ENCODE data around the gene NPAS3. TPM values are rescaled to one million over a fixed set of nuclear protein-coding genes. Genes with fewer than 3 reads are reported as not detected.

Gene NPAS3
- not detected for polyA plus RNA-seq (2012; ENCODE audit: insufficient read depth, insufficient read length)

- DNase-seq (ENCODE audit: low read depth, low spot score): no peak
- H3K4me3 ChIP-seq (ENCODE audit: low read length): no peak within 1 kb of the TSS
These were observed at the start of gene NPAS3 for GRCh38 chr14:32938719-32939253. TSS of gene NPAS3 (plus strand) at chr14:32938879.

DNA sequence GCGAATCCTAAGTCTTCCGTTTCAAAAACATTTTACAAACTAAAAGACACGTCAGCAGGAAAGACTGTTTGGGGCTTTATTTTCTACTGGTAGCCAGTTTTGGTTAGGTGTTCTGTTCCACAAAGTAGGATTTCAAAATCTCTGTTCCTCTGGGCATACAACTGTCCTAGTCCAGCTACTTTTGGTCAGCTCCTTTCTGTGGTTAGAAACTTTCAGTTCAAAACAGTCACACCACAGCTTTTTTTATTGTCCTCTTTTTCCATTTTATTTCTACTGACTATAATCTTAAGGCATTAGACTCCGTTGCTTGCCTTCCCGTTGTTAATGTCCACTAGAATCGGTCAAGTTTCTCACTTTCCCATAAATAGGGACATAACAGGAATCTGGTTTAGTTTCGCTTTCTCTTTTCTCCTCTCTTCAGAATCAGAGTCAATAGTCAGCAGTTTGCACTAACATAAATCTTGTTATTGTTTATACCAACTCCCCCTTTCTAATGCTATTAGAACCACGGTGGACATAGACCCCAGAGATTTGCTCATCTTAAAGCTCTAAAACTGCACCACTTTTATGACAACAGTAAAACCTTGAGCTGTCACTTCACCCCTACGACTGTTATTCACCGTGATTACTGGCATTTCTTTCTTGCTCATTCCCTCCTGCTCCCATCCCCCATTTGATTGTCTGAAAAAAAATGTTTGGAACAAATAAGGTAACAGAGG, 41.5 kb upstream of the NPAS3 start:
- H3K4me3 ChIP-seq (ENCODE audit: low read length): peak overlapping the region; percentile 23
- DNase-seq (ENCODE audit: low read depth, low spot score): no peak

DNA sequence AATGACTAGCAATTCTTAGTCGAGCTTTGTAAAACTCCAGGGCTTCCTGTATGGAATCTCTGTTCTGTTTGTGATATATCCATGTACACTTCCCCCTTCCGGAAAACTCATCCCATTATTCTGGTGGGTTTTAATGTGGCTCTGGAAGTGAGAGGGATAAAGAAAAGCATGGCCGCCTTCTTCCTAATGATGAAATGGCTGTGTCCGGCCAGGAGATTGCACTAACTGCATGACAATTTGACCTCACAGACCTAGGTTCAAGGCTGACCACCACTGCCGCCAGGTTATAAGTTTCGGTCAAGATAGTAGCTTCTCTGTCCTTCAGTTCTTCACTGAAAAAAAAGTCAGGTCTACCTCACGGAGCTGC, 41.0 kb upstream of the NPAS3 start:
- no peak overlapping the region for H3K4me3 ChIP-seq (ENCODE audit: low read length)
- DNase-seq (ENCODE audit: low read depth, low spot score): no peak

- no peak overlapping the region for H3K4me3 ChIP-seq (ENCODE audit: low read length)
- DNase-seq (ENCODE audit: low read depth, low spot score): no peak
These were observed 39.8 kb upstream of the NPAS3 start for GRCh38 chr14:32898876-32899275.

- no peak for DNase-seq (ENCODE audit: low read depth, low spot score)
- no peak overlapping the region for H3K4me3 ChIP-seq (ENCODE audit: low read length)
These were observed 38.1 kb upstream of the NPAS3 start for GRCh38 chr14:32900547-32900946.

DNA sequence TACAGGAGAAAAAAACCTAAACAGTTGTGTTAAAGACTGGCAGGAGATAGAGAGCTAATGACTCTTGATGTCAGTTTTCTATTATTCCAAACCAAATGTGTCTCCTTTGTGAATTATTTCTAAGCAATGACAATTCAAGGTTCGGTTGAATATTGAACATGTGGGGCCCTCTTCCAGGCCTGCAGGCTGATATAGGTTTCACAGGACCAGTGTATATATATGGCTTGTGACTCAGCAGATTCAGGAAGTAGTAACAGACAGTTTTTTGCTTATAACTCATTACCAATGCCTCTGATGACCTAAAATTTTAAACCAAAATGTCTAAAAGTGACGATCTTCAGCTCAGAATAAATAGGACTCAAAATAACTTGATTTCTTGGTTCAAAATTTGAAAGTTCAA, 33.7 kb upstream of the NPAS3 start:
- H3K4me3 ChIP-seq (ENCODE audit: low read length): no peak overlapping the region
- no peak for DNase-seq (ENCODE audit: low read depth, low spot score)

DNA sequence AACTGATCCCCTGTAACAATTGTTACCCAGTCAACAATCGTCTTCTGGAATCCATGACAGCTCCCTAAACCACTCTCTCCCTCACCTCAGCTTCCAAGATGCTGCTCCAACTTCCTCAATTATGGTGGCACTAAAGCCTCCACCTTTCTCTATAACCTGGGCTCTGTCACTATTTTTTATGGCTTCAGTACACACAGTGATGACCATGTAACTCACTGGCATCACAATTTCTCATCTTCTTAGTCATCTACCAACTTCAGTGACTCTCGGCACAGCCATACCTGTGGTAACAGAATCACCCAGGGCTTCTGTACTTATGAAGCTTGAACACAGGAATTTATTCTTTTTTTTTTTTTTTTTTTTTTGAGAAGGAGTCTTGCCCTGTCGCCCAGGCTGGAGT, 32.0 kb upstream of the NPAS3 start:
- DNase-seq (ENCODE audit: low read depth, low spot score): no peak
- no peak overlapping the region for H3K4me3 ChIP-seq (ENCODE audit: low read length)

DNA sequence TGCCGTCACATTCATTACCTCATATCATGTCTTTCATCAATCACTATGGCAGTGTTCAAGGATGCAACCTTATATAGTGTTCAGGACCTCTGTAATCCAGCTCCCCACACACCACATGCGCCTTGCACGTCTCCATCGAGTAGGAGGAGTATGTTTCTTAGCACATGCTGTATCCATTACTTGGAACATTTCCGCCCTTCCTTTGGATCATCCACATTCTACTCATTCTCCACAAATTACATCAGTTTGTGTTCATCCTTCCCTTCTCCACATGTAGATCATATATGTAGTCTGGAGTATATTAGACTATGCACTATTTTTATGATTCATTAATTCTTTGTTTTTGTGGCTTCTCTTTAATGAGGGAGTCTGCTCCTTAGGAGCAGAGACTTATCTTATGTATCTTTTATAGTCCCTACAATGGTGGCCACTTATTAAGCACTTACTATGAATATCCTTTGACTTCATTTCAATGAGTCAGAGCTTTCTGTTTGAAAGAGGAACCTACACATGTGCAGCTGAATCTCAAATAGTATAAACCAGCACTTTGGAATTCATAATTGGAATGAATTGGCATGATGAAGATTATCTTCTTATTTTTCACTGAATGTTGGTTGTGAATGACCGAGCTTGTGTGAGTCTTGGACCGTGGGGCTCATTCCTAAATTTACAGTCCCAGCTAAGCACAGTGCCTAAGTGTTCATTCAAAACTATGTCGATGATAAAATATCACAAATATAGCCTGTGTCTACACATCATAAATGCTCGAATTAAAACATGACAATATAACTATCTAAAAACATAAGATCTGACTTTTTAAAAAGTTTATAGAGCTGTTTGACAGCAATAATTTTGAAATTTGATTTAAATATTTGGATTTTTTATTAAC, 30.2 kb upstream of the NPAS3 start:
- no peak for DNase-seq (ENCODE audit: low read depth, low spot score)
- H3K4me3 ChIP-seq (ENCODE audit: low read length): no peak overlapping the region

- no peak for DNase-seq (ENCODE audit: low read depth, low spot score)
These were observed 25.0 kb upstream of the NPAS3 start for GRCh38 chr14:32913725-32914124.

GRCh38 chr14:32914391-32914790, 24.3 kb upstream of the NPAS3 start:
- no peak overlapping the region for H3K4me3 ChIP-seq (ENCODE audit: low read length)
- no peak for DNase-seq (ENCODE audit: low read depth, low spot score)

More at GRCh38 chr14:32913725-32914124, 25.0 kb upstream of the NPAS3 start:
- H3K4me3 ChIP-seq (ENCODE audit: low read length): no peak overlapping the region

- H3K4me3 ChIP-seq (ENCODE audit: low read length): no peak overlapping the region
- no peak for DNase-seq (ENCODE audit: low read depth, low spot score)
These were observed 17.9 kb upstream of the NPAS3 start for GRCh38 chr14:32920696-32921276.

- no peak overlapping the region for H3K4me3 ChIP-seq (ENCODE audit: low read length)
These were observed 13.2 kb upstream of the NPAS3 start for GRCh38 chr14:32925439-32925838.

GRCh38 chr14:32932302-32932913, 6.3 kb upstream of the NPAS3 start:
- no peak overlapping the region for H3K4me3 ChIP-seq (ENCODE audit: low read length)
- no peak for DNase-seq (ENCODE audit: low read depth, low spot score)

More at GRCh38 chr14:32925439-32925838, 13.2 kb upstream of the NPAS3 start:
- DNase-seq (ENCODE audit: low read depth, low spot score): no peak

GRCh38 chr14:32932914-32933628, 5.6 kb upstream of the NPAS3 start:
- no peak for DNase-seq (ENCODE audit: low read depth, low spot score)
- no peak overlapping the region for H3K4me3 ChIP-seq (ENCODE audit: low read length)

DNA sequence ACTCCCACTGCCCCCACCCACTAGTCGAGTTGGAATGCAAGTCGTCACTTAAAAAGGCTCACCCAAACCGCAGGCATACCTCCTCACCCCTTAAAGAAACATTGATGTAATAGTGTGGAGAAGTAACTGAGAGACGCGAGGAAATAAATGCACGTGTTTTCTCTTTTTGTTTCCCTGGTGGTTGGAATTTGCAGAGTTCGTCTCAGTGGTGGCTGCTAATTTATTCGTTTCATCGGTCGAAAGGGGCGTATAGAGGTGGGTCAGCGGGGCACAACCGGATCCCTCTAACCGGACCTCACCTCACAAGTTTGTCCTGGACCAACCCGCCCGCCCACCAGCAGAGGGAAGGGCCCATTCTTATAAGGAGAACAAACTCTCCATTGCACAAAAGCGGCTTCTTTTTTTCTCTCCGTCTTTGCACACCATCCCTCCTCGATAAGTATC, 5.0 kb upstream of the NPAS3 start:
- H3K4me3 ChIP-seq (ENCODE audit: low read length): no peak overlapping the region
- no peak for DNase-seq (ENCODE audit: low read depth, low spot score)

DNA sequence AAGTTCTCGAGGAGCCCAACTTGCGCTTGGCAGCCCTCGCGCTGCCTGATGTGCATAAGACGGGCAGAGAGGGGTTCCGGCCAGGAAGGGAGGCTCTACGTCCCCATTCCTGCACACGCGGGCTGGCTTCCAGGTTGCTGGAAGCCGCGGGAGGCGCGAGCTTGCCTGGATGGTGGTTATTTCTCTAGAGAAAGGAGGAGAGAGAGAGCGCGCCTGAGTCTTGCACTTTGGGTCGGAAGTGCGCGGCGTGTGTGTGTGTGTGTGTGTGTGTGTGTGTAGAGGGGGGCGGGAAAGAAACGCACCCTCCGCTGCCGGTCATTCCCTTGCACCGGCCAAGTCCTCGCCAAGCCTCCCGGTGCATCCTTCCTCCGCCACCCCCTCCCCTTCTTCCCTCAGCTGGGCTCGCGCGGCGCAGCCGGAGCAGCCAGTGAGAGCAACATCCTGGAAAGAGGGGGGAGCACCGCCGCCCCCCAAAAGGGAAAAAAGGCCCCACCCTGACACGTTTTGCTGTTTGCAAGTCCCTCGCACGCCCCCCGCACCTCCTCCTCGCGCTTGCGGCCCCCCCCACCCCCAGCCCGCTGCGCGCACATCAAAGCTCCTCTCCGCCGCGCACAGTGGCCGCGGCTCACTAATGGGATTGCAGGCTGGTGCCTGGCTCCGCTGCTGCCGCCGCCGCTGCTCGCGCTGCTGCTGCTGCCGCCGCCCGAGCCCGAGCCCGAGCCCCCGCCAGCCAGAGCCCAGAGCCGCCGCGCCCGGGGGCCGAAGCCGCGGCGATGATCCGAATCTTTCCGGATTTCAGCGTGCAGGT, 4.4 kb upstream of the NPAS3 start:
- no peak overlapping the region for H3K4me3 ChIP-seq (ENCODE audit: low read length)

DNA sequence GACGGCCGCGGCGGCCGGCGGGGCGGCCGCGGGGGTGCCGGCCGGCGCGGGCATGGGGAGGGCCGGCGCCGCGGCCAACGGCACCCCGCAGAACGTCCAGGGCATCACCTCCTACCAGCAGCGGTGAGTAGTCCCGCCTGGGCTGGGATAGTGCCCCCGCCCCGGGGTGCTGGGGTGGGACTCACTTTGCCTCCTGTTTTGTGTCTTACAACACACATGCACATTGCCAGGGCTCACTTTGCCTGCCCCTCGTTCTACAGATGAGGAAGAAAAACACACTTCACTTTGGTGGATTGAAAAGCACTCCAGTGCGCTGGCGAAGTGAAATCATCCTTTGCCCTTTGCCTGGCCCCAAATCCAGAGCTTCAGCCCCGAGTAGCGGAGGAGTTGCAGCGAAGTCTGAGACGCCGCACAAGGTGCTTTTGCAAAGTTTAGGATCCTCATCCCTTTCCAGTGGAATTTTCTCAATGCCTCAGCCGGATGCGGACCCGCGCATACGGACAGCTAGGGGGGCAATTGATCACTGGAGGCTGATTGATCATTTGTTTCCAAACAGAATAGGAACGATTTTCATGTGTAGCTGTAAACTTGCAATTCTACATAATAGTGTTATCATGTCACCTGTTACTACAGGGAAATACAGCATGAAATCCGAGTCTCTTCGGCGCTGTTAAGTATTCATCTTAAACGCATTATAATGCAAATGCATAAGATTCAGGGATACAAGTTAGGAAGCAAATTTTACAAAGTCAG, 3.6 kb upstream of the NPAS3 start:
- DNase-seq (ENCODE audit: low read depth, low spot score): no peak
- no peak overlapping the region for H3K4me3 ChIP-seq (ENCODE audit: low read length)

More for the DNA sequence above, 4.4 kb upstream of the NPAS3 start:
- no peak for DNase-seq (ENCODE audit: low read depth, low spot score)

All from Jurkat, Clone E6-1 (cell line).